HEK293 (cell line): ENCODE results near the gene TANGO6.

Source experiments
- CTCF ChIA-PET: fragments of 350-600 bp; formaldehyde crosslinking; extraction: SDS; loops from one replicate; lab custom pipeline; 2021; ENCODE audit warnings: antibody characterized with exemption; lab: Yijun Ruan, JAX
- POLR2A ChIA-PET: fragments of 300-600 bp; formaldehyde crosslinking; extraction: SDS; loops from one replicate; lab custom pipeline; 2020; ENCODE audit warnings: antibody characterized with exemption, inconsistent platforms; lab: Yijun Ruan, JAX
- H3K27ac ChIP-seq: fragments of 200-500 bp; sonication (Bioruptor generic); 2 replicates; pipeline ENCODE4 v1.5.1; 2014; ENCODE audit warnings: low read depth, low read length, control low read depth, inconsistent platforms; ENCODE audit errors: extremely low read depth
- H3K36me3 ChIP-seq, 2 experiments: fragments of 200-500 bp in 1 of 2; sonication (Bioruptor generic) in 1 of 2; 1 replicate in 1 of 2; 2 replicates in 1 of 2; pipeline ENCODE4 v1.5.1; 2014 to 2017; ENCODE audit warnings: inconsistent platforms in 2 of 2, low read length in 2 of 2; ENCODE audit not compliant: control insufficient read depth in 2 of 2, insufficient read depth in 1 of 2
- H3K4me1 ChIP-seq: fragments of 200-500 bp; sonication (Bioruptor generic); 2 replicates; pipeline ENCODE4 v1.5.1; 2014; ENCODE audit warnings: mild to moderate bottlenecking, low read length, inconsistent platforms; ENCODE audit not compliant: control insufficient read depth, insufficient read depth
- H3K4me3 ChIP-seq: 2 replicates; pipeline ENCODE4 v1.5.1; 2011; ENCODE audit warnings: low read depth, mild to moderate bottlenecking, control low read depth, low read length, moderate library complexity
- H3K9me3 ChIP-seq: fragments of 200-500 bp; sonication (Bioruptor generic); 2 replicates; pipeline ENCODE4 v1.5.1; 2014; ENCODE audit warnings: low read depth, low read length, inconsistent platforms; ENCODE audit not compliant: control insufficient read depth, insufficient read depth
- IKZF3 ChIP-seq: fragments of 450-650 bp; IDR thresholded peaks from 2 replicates; pipeline ENCODE4 v1.5.0; 2018; ENCODE audit warnings: missing biosample characterization, mild to moderate bottlenecking, missing genetic modification characterization, moderate library complexity
- KLF8 ChIP-seq: fragments of 450-650 bp; formaldehyde crosslinking; IDR thresholded peaks from 2 replicates; pipeline ENCODE4 v1.5.1; 2016; ENCODE audit warnings: missing biosample characterization, missing genetic modification characterization
- KLF9 ChIP-seq: fragments of 450-650 bp; formaldehyde crosslinking; IDR thresholded peaks from 2 replicates; pipeline ENCODE4 v1.5.1; 2016; ENCODE audit warnings: missing biosample characterization, missing genetic modification characterization, low read depth
- OVOL3 ChIP-seq: fragments of 450-650 bp; formaldehyde crosslinking; IDR thresholded peaks from 2 replicates; pipeline ENCODE4 v1.5.1; 2016; ENCODE audit warnings: missing biosample characterization, missing genetic modification characterization
- SALL2 ChIP-seq: fragments of 450-650 bp; formaldehyde crosslinking; IDR thresholded peaks from 2 replicates; pipeline ENCODE4 v1.5.0; 2017; ENCODE audit warnings: missing biosample characterization, mild to moderate bottlenecking, missing genetic modification characterization, borderline replicate concordance
- TRIM28 ChIP-seq: IDR thresholded peaks from 2 replicates; pipeline ENCODE4 v1.6.1; 2011; ENCODE audit warnings: low read length, control low read depth, borderline replicate concordance
- ZBTB20 ChIP-seq: fragments of 450-650 bp; formaldehyde crosslinking; IDR thresholded peaks from 2 replicates; pipeline ENCODE4 v1.5.1; 2016; ENCODE audit warnings: missing biosample characterization, missing genetic modification characterization
- ZNF175 ChIP-seq: fragments of 450-650 bp; formaldehyde crosslinking; IDR thresholded peaks from 2 replicates; pipeline ENCODE4 v1.5.1; 2016; ENCODE audit warnings: missing biosample characterization, missing genetic modification characterization
- ZNF2 ChIP-seq: fragments of 450-650 bp; formaldehyde crosslinking; IDR thresholded peaks from 2 replicates; pipeline ENCODE4 v1.5.1; 2016; ENCODE audit warnings: missing biosample characterization, missing genetic modification characterization
- ZNF221 ChIP-seq: fragments of 450-650 bp; formaldehyde crosslinking; IDR thresholded peaks from 2 replicates; pipeline ENCODE4 v1.5.1; 2017; ENCODE audit warnings: missing biosample characterization, missing genetic modification characterization, borderline replicate concordance
- ZNF23 ChIP-seq: fragments of 450-650 bp; formaldehyde crosslinking; IDR thresholded peaks from 2 replicates; pipeline ENCODE4 v1.5.1; 2016; ENCODE audit warnings: missing biosample characterization, missing genetic modification characterization, borderline replicate concordance
- ZNF350 ChIP-seq: fragments of 450-650 bp; formaldehyde crosslinking; IDR thresholded peaks from 2 replicates; pipeline ENCODE4 v1.5.0; 2017; ENCODE audit warnings: missing biosample characterization, mild to moderate bottlenecking, missing genetic modification characterization
- ZNF473 ChIP-seq: fragments of 450-650 bp; formaldehyde crosslinking; IDR thresholded peaks from 2 replicates; pipeline ENCODE4 v1.5.1; 2017; ENCODE audit warnings: missing biosample characterization, missing genetic modification characterization
- ZNF529 ChIP-seq: fragments of 450-650 bp; formaldehyde crosslinking; IDR thresholded peaks from 2 replicates; pipeline ENCODE4 v1.5.1; 2017; ENCODE audit warnings: missing genetic modification characterization, missing biosample characterization; ENCODE audit not compliant: insufficient replicate concordance
- ZNF624 ChIP-seq: fragments of 450-650 bp; formaldehyde crosslinking; IDR thresholded peaks from 2 replicates; pipeline ENCODE4 v1.5.1; 2017; ENCODE audit warnings: missing biosample characterization, missing genetic modification characterization
- ZNF707 ChIP-seq: fragments of 450-650 bp; formaldehyde crosslinking; IDR thresholded peaks from 2 replicates; pipeline ENCODE4 v1.5.1; 2016; ENCODE audit warnings: missing biosample characterization, missing genetic modification characterization
- ZNF747 ChIP-seq: fragments of 450-650 bp; formaldehyde crosslinking; IDR thresholded peaks from 2 replicates; pipeline ENCODE4 v1.5.1; 2016; ENCODE audit warnings: missing biosample characterization, missing genetic modification characterization
- ZNF843 ChIP-seq: fragments of 450-650 bp; formaldehyde crosslinking; IDR thresholded peaks from 2 replicates; pipeline ENCODE4 v1.5.1; 2016; ENCODE audit warnings: missing biosample characterization, missing genetic modification characterization
- ZSCAN16 ChIP-seq: fragments of 450-650 bp; formaldehyde crosslinking; IDR thresholded peaks from 2 replicates; pipeline ENCODE4 v1.5.1; 2016; ENCODE audit warnings: missing biosample characterization, missing genetic modification characterization
- TF ChIP-seq, protein P1 (sequence below): fragments of 450-650 bp; formaldehyde crosslinking; conservative IDR thresholded peaks from 2 replicates; pipeline ENCODE4 v1.5.1; 2016; ENCODE audit warnings: low read depth, missing biosample characterization, missing genetic modification characterization
- TF ChIP-seq, protein P2 (sequence below): fragments of 450-650 bp; formaldehyde crosslinking; IDR thresholded peaks from 2 replicates; pipeline ENCODE4 v1.5.1; 2016; ENCODE audit warnings: missing biosample characterization, missing genetic modification characterization
- TF ChIP-seq, protein P3 (sequence below): fragments of 450-650 bp; formaldehyde crosslinking; IDR thresholded peaks from 2 replicates; pipeline ENCODE4 v1.5.1; 2017; ENCODE audit warnings: missing biosample characterization, missing genetic modification characterization
- TF ChIP-seq, protein P4 (sequence below): fragments of 450-650 bp; formaldehyde crosslinking; IDR thresholded peaks from 2 replicates; pipeline ENCODE4 v1.5.1; 2016; ENCODE audit warnings: missing biosample characterization, missing genetic modification characterization

Gene TANGO6

DNA sequence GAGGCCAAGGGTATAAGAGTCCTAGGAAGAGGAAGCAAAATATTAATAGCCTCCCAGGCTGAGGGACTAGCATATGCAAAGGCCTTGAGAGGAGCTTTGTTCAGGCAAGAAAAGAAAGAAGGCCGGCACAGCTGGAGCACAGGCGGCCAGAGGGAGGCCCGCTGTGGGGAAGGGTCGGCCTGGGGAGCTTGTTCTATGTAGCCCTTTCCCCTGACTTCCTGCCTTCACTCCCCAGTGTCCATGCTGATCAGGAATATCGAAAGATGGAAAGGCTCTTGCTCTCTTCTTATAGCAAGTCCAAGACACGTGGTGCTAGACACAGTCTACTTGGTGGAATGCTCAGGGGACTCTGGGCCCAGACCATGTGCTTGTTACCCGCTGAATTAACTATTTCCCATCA is 234.7 kb downstream of the TANGO6 start (continued):
- TF ChIP-seq, protein P1, sequence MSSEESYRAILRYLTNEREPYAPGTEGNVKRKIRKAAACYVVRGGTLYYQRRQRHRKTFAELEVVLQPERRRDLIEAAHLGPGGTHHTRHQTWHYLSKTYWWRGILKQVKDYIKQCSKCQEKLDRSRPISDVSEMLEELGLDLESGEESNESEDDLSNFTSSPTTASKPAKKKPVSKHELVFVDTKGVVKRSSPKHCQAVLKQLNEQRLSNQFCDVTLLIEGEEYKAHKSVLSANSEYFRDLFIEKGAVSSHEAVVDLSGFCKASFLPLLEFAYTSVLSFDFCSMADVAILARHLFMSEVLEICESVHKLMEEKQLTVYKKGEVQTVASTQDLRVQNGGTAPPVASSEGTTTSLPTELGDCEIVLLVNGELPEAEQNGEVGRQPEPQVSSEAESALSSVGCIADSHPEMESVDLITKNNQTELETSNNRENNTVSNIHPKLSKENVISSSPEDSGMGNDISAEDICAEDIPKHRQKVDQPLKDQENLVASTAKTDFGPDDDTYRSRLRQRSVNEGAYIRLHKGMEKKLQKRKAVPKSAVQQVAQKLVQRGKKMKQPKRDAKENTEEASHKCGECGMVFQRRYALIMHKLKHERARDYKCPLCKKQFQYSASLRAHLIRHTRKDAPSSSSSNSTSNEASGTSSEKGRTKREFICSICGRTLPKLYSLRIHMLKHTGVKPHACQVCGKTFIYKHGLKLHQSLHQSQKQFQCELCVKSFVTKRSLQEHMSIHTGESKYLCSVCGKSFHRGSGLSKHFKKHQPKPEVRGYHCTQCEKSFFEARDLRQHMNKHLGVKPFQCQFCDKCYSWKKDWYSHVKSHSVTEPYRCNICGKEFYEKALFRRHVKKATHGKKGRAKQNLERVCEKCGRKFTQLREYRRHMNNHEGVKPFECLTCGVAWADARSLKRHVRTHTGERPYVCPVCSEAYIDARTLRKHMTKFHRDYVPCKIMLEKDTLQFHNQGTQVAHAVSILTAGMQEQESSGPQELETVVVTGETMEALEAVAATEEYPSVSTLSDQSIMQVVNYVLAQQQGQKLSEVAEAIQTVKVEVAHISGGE (tag by site-specific recombination), result no peak
- TF ChIP-seq KLF9, result no peak
- TF ChIP-seq, all 188 proteins: peak for 1

DNA sequence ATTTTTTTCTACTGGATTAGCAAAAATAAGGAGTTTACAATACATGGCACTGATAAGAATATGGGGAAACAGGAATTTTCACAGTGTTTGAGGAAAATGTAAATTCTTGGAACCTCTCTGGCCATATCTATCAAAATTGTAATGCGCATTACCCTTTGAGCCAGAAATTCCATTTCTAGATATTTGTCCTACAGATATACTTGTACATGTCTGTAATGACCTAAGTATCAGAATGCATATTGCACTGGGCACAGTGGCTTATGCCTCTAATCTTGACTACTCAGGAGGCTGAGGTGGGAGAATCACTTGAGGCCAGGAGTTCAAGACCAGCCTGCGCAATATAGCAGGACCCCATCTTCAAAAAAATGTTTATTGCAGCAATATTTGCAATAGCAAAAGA is 236.4 kb downstream of the TANGO6 start:
- CTCF ChIA-PET, result interaction anchor here (0.6 kb wide), 1 partner anchor 235 kb away, joined by 4 read pairs; no protein-coding TSS in a partner anchor
- POLR2A ChIA-PET, result no interaction called here
- H3K9me3 ChIP-seq, result no peaks in the 10 kb centered on the region
- H3K4me1 ChIP-seq, result no peaks in the 10 kb centered on the region
- no peak overlapping the region for H3K4me3 ChIP-seq
- H3K27ac ChIP-seq, result no peak overlapping the region
- no peaks in the 10 kb centered on the region for H3K36me3 ChIP-seq
- no peak for TF ChIP-seq ZNF843
- TF ChIP-seq TRIM28, result no peak
- TF ChIP-seq ZSCAN16 (tag by site-specific recombination), result no peak
- no peak for TF ChIP-seq KLF8
- no peak for TF ChIP-seq IKZF3 (tag by site-specific recombination)
- TF ChIP-seq, protein P2, sequence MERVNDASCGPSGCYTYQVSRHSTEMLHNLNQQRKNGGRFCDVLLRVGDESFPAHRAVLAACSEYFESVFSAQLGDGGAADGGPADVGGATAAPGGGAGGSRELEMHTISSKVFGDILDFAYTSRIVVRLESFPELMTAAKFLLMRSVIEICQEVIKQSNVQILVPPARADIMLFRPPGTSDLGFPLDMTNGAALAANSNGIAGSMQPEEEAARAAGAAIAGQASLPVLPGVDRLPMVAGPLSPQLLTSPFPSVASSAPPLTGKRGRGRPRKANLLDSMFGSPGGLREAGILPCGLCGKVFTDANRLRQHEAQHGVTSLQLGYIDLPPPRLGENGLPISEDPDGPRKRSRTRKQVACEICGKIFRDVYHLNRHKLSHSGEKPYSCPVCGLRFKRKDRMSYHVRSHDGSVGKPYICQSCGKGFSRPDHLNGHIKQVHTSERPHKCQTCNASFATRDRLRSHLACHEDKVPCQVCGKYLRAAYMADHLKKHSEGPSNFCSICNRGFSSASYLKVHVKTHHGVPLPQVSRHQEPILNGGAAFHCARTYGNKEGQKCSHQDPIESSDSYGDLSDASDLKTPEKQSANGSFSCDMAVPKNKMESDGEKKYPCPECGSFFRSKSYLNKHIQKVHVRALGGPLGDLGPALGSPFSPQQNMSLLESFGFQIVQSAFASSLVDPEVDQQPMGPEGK, result no peak
- no peak for TF ChIP-seq ZNF707 (tag by site-specific recombination)
- TF ChIP-seq ZNF23 (tag by site-specific recombination), result no peak
- no peak for TF ChIP-seq ZNF747

DNA sequence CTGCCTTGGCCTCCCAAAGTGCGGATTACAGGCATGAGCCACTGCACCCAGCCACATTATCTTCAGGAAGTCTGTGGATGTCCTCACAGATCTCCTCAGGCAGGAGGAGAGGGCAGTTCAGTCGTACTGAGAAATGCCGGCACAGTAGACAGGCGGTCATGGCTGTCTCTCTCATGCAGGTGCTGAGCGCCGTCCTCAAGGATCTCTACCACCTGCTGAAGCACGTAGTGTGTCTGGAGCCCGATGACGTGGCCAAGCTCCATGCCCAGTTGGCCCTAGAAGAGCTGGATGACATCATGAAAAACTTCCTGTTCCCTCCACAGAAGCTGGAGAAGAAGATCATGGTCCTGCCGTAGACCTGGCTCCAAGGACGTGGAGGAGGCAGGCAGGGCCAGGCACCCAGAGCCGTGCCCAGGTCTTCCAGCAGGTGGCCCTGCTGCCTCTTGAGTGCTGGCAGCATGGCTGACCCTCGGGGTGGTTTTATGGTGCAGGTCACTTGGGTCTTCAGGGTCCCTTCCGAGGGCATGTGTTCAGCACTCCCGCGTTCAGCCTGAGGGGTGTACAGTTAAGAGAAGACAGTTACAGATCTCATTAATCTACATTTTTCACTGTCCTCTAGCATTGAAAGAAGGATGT is 240.1 kb downstream of the TANGO6 start:
- POLR2A ChIA-PET, result no interaction called here
- H3K36me3 ChIP-seq, result no peaks in the 10 kb centered on the region; a peak in 1 of 3 replicates
- H3K4me1 ChIP-seq, result no peaks in the 10 kb centered on the region
- CTCF ChIA-PET, result interaction anchor here (0.9 to 1.6 kb wide), 2 partner anchors 28 to 173 kb away, joined by 3 to 5 read pairs; no protein-coding TSS in a partner anchor
- no peak overlapping the region for H3K4me3 ChIP-seq
- no peaks in the 10 kb centered on the region for H3K9me3 ChIP-seq
- no peak overlapping the region for H3K27ac ChIP-seq
- TF ChIP-seq, protein P3, sequence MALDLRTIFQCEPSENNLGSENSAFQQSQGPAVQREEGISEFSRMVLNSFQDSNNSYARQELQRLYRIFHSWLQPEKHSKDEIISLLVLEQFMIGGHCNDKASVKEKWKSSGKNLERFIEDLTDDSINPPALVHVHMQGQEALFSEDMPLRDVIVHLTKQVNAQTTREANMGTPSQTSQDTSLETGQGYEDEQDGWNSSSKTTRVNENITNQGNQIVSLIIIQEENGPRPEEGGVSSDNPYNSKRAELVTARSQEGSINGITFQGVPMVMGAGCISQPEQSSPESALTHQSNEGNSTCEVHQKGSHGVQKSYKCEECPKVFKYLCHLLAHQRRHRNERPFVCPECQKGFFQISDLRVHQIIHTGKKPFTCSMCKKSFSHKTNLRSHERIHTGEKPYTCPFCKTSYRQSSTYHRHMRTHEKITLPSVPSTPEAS (tag by site-specific recombination), result no peak
- TF ChIP-seq ZNF2 (tag by site-specific recombination), result 0 out of 2 replicates have a peak, but pooled peaks have one; percentile 29

DNA sequence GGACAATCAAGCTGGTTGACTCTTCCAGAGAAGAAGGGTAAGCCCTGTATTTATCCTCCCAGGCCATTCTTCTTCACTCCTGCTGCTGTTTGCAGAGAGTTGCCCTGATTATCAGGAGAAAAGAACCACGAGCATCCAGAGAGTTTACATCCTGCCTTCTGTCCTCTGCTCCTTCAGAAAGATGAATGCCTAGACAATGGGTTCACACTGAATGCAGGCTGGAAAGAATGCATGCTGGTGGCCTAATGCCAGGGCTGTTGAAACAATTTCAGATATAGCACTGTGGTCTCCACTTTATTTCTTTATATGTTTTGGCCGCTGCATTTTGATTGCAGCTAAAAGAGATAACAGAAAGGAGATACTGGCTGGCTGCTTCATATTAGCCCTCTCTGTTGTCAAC is 241.0 kb downstream of the TANGO6 start:
- ChIA-PET CTCF (interaction anchor here (0.6 to 1.6 kb wide), 3 partner anchors 28 to 240 kb away, joined by 4 to 5 read pairs (median 4); no protein-coding TSS in a partner anchor), POLR2A (no interaction called here)
- H3K4me1 ChIP-seq, result peaks cover 3% of the 10 kb centered on the region; the same call in 1 of the 2 replicates
- H3K36me3 ChIP-seq, result no peaks in the 10 kb centered on the region; a peak in 1 of 3 replicates
- H3K9me3 ChIP-seq, result no peaks in the 10 kb centered on the region
- H3K4me3 ChIP-seq, result no peak overlapping the region
- no peak overlapping the region for H3K27ac ChIP-seq
- TF ChIP-seq, protein P4, sequence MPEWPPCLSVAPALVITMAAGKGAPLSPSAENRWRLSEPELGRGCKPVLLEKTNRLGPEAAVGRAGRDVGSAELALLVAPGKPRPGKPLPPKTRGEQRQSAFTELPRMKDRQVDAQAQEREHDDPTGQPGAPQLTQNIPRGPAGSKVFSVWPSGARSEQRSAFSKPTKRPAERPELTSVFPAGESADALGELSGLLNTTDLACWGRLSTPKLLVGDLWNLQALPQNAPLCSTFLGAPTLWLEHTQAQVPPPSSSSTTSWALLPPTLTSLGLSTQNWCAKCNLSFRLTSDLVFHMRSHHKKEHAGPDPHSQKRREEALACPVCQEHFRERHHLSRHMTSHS, result no peak
- no peak for TF ChIP-seq ZNF221
- no peak for TF ChIP-seq OVOL3 (tag by site-specific recombination)
- TF ChIP-seq ZNF473 (tag by site-specific recombination), result no peak
- no peak for TF ChIP-seq ZNF529 (tag by site-specific recombination)
- TF ChIP-seq ZNF624 (tag by site-specific recombination), result no peak
- no peak for TF ChIP-seq ZNF350
- no peak for TF ChIP-seq ZNF175
- no peak for TF ChIP-seq SALL2 (tag by site-specific recombination)
- TF ChIP-seq ZBTB20, result no peak
